ENCODE data around the gene MADCAM1.

- TF ChIP-seq, protein P1, sequence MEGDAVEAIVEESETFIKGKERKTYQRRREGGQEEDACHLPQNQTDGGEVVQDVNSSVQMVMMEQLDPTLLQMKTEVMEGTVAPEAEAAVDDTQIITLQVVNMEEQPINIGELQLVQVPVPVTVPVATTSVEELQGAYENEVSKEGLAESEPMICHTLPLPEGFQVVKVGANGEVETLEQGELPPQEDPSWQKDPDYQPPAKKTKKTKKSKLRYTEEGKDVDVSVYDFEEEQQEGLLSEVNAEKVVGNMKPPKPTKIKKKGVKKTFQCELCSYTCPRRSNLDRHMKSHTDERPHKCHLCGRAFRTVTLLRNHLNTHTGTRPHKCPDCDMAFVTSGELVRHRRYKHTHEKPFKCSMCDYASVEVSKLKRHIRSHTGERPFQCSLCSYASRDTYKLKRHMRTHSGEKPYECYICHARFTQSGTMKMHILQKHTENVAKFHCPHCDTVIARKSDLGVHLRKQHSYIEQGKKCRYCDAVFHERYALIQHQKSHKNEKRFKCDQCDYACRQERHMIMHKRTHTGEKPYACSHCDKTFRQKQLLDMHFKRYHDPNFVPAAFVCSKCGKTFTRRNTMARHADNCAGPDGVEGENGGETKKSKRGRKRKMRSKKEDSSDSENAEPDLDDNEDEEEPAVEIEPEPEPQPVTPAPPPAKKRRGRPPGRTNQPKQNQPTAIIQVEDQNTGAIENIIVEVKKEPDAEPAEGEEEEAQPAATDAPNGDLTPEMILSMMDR (conservative IDR thresholded peaks at IDR 0.05): no peak
- no peak for TF ChIP-seq ZFX (IDR thresholded peaks at IDR 0.05)
Measured at GRCh38 chr19:534088-534487, 37.8 kb downstream of the MADCAM1 start.

Measured in C4-2B (cell line).